ENCODE measurements around the gene PCDHAC1. TPM values are rescaled to one million over a fixed set of nuclear protein-coding genes. Genes with fewer than 3 reads are reported as not detected.

The PCDHAC1 gene
- total RNA-seq, 1 donor from 2014 or later, result 3.3 TPM

- TF ChIP-seq, protein P1, sequence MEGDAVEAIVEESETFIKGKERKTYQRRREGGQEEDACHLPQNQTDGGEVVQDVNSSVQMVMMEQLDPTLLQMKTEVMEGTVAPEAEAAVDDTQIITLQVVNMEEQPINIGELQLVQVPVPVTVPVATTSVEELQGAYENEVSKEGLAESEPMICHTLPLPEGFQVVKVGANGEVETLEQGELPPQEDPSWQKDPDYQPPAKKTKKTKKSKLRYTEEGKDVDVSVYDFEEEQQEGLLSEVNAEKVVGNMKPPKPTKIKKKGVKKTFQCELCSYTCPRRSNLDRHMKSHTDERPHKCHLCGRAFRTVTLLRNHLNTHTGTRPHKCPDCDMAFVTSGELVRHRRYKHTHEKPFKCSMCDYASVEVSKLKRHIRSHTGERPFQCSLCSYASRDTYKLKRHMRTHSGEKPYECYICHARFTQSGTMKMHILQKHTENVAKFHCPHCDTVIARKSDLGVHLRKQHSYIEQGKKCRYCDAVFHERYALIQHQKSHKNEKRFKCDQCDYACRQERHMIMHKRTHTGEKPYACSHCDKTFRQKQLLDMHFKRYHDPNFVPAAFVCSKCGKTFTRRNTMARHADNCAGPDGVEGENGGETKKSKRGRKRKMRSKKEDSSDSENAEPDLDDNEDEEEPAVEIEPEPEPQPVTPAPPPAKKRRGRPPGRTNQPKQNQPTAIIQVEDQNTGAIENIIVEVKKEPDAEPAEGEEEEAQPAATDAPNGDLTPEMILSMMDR (IDR thresholded peaks at IDR 0.05), result peak; percentile 15
- Mint-ChIP-seq H3K4me1 (ENCODE audit: unreplicated experiment) (no peaks in the 10 kb centered on the region), H3K36me3 (ENCODE audit: unreplicated experiment) (peaks cover 28% of the 10 kb centered on the region), H3K4me3 (ENCODE audit: unreplicated experiment) (no peak overlapping the region), H3K9me3 (ENCODE audit: unreplicated experiment) (peaks cover 19% of the 10 kb centered on the region), H3K27ac (ENCODE audit: unreplicated experiment) (no peak overlapping the region), H3K27me3 (ENCODE audit: unreplicated experiment) (no peaks in the 10 kb centered on the region)
- no peak for DNase-seq (ENCODE audit: extremely low spot score, unreplicated experiment)
Measured at GRCh38 chr5:140882591-140882899, 43.6 kb upstream of the PCDHAC1 start.

- no peaks in the 10 kb centered on the region for H3K4me1 Mint-ChIP-seq (ENCODE audit: unreplicated experiment)
- no peak overlapping the region for H3K4me3 Mint-ChIP-seq (ENCODE audit: unreplicated experiment)
- H3K9me3 Mint-ChIP-seq (ENCODE audit: unreplicated experiment), result peaks cover 19% of the 10 kb centered on the region
- no peaks in the 10 kb centered on the region for H3K27me3 Mint-ChIP-seq (ENCODE audit: unreplicated experiment)
- DNase-seq (ENCODE audit: extremely low spot score, unreplicated experiment), result no peak
- peaks cover 28% of the 10 kb centered on the region for H3K36me3 Mint-ChIP-seq (ENCODE audit: unreplicated experiment)
- no peak overlapping the region for H3K27ac Mint-ChIP-seq (ENCODE audit: unreplicated experiment)
- TF ChIP-seq, protein P1 (IDR thresholded peaks at IDR 0.05), result no peak
Measured at GRCh38 chr5:140883373-140883772, 42.7 kb upstream of the PCDHAC1 start.

GRCh38 chr5:140883927-140884697 lies 42.0 kb upstream of the PCDHAC1 start:
- Mint-ChIP-seq H3K9me3 (ENCODE audit: unreplicated experiment) (peaks cover 19% of the 10 kb centered on the region), H3K4me3 (ENCODE audit: unreplicated experiment) (no peak overlapping the region), H3K27ac (ENCODE audit: unreplicated experiment) (no peak overlapping the region), H3K36me3 (ENCODE audit: unreplicated experiment) (peaks cover 28% of the 10 kb centered on the region), H3K27me3 (ENCODE audit: unreplicated experiment) (no peaks in the 10 kb centered on the region), H3K4me1 (ENCODE audit: unreplicated experiment) (no peaks in the 10 kb centered on the region)
- DNase-seq (ENCODE audit: extremely low spot score, unreplicated experiment), result no peak
- TF ChIP-seq, protein P1 (IDR thresholded peaks at IDR 0.05), result no peak

- Mint-ChIP-seq H3K27me3 (ENCODE audit: unreplicated experiment) (no peaks in the 10 kb centered on the region), H3K4me1 (ENCODE audit: unreplicated experiment) (no peaks in the 10 kb centered on the region), H3K27ac (ENCODE audit: unreplicated experiment) (no peak overlapping the region), H3K36me3 (ENCODE audit: unreplicated experiment) (peaks cover 3% of the 10 kb centered on the region), H3K4me3 (ENCODE audit: unreplicated experiment) (no peak overlapping the region), H3K9me3 (ENCODE audit: unreplicated experiment) (peaks cover 13% of the 10 kb centered on the region)
- TF ChIP-seq, protein P1 (IDR thresholded peaks at IDR 0.05), result no peak
- no peak for DNase-seq (ENCODE audit: extremely low spot score, unreplicated experiment)
Measured at GRCh38 chr5:140916325-140916724, 9.8 kb upstream of the PCDHAC1 start.

- no peaks in the 10 kb centered on the region for H3K36me3 Mint-ChIP-seq (ENCODE audit: unreplicated experiment)
- peaks cover 9% of the 10 kb centered on the region for H3K4me1 Mint-ChIP-seq (ENCODE audit: unreplicated experiment)
- TF ChIP-seq, protein P1 (IDR thresholded peaks at IDR 0.05), result no peak
- H3K9me3 Mint-ChIP-seq (ENCODE audit: unreplicated experiment), result no peaks in the 10 kb centered on the region
- H3K27me3 Mint-ChIP-seq (ENCODE audit: unreplicated experiment), result peaks cover 3% of the 10 kb centered on the region
- no peak overlapping the region for H3K4me3 Mint-ChIP-seq (ENCODE audit: unreplicated experiment)
- no peak overlapping the region for H3K27ac Mint-ChIP-seq (ENCODE audit: unreplicated experiment)
- DNase-seq (ENCODE audit: extremely low spot score, unreplicated experiment), result no peak
Measured at GRCh38 chr5:140923601-140924000, 2.5 kb upstream of the PCDHAC1 start.

All from osteocyte (in vitro differentiated cells).